HK-2 (cell line): ENCODE measurements around the gene DLX1.
"Not testable (repeated sequence)": the region's sequence is repeated elsewhere in the genome, so short reads cannot be mapped to it uniquely, and the experiment has no call there.

ENCODE experiments used
- DNase-seq: peaks from one replicate; pipeline ENCODE4 v3.0.0-alpha.2; 2018; ENCODE audit not compliant: unreplicated experiment

DLX1 gene

DNA sequence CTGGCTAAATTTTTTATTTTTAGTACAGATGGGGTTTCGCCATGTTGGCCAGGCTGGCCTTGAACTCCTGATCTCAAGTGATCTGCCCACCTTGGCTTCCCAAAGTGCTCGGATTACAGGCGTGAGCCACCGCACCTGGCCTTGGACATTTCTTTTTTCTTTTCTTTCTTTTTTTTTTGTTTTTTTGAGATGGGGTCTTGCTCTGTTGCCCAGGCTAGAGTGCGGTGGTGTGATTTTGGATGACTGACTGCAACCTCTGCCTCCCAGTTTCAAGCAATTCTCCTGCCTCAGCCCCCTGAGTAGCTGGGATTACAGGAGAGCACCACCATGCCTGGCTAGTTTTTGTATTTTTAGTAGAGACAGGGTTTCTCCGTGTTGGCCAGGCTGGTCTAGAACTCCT is 28.9 kb downstream of the DLX1 start:
- DNase-seq: not testable (repeated sequence)

DNA sequence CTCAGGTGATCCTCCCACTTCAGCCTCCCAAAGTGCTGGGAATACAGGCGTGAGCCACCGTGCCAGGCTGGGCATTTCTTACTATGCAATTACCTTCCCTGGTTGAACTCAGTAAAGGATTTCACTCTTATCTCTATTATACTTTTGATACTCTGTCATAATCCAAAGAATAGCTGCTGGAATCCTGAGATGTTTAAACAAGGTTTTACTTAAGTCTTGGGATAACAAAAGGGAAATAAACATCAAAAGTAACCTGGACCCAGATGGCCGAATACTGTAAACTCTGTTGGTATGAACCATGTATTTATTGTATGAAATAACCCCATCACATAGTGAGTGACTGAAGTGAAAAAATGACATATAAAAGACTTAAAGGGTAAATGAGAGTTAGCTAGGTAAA is 29.3 kb downstream of the DLX1 start:
- DNase-seq: no peak

DNA sequence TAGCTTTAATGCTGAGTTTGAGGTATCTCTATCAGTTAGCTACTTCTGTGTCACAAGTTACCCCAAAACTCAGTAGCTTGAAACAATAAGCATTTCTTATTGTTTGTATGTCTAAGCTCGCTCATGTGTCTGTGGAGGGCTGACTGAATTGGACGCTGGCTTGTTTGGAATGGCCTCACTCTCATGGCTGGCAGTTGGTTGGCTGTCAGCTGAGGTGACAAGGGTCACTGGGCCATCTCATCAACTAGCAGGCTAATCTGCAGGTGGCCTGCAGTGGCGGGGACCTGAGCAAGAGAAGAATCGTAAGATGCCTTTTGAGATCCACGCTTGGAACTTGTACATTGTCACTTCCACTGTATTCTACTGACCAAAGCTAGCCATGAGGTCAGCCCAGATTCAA is 30.8 kb downstream of the DLX1 start:
- no peak for DNase-seq

DNA sequence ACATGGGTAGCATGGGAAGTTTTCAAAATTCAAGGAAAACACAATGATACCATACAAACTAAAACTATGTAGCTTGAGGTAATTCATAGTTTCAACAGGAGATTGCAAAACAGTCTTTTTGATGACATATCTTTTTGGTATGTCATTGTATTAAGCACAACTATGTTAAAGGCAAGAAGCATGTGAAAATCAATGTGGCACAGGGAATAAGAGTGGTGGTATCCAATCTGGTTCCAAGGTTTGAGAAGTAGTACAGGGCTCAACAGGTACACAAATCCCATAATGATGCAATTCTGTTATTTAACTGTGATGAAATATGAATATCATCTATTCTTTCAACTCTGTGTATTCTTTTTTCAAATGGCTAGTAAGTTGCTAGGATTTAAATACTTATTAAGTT is 33.8 kb downstream of the DLX1 start:
- DNase-seq: no peak

DNA sequence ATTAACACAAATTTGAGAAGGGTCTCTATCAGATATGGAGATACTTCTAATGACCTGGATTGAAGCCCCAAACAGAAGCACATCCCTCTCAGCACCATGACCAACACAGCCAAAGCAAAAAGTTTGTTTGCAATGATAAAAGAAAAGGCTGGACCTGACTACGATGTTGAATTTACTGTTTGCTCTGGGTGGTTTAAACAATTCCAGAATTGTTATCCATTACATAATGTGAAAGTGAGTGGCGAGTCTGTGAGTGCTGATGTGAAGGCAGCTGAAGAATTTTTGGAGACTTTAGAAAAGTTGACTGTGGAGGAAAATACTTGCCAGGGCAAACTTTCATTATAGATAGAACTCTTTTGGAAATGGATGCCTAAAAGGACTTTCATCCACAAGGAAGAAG is 34.8 kb downstream of the DLX1 start:
- DNase-seq: no peak

DNA sequence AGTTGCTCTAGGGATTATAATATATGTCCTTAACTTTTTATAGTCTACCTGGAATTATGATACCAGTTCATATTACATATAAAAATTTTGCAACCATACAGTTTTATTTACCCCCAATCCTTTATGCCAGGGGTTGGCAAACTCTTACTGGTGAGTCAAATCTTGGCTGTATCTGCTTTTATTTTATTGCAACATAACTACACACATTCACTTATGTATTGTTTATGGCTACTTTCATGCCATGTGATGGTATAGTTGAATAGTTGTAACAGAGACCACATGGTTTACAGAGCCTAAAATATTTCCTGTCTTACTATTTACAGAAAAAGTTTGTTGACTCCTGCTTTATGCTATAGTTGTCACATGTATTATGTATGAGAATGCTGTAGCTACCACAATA is 43.2 kb downstream of the DLX1 start:
- DNase-seq: no peak

DNA sequence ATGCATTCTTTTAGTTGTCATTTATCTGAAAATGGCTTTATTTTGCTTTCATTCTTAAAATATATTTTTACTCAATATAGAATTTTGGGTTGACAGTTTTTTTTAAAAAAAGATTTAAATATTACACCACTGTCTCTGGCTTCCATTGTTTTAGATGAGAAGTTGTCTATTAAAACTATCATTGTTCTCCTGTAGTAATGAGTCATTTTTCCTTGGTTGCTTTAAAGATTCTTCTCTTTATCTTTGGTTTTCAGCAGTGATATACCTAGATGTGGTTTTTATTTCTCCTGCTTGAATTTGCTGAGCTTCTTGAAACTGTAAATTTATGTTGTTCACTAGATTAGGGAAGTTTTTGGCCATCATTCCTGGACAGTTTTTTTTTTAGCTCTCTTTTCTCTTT is 44.1 kb downstream of the DLX1 start:
- no peak for DNase-seq

DNA sequence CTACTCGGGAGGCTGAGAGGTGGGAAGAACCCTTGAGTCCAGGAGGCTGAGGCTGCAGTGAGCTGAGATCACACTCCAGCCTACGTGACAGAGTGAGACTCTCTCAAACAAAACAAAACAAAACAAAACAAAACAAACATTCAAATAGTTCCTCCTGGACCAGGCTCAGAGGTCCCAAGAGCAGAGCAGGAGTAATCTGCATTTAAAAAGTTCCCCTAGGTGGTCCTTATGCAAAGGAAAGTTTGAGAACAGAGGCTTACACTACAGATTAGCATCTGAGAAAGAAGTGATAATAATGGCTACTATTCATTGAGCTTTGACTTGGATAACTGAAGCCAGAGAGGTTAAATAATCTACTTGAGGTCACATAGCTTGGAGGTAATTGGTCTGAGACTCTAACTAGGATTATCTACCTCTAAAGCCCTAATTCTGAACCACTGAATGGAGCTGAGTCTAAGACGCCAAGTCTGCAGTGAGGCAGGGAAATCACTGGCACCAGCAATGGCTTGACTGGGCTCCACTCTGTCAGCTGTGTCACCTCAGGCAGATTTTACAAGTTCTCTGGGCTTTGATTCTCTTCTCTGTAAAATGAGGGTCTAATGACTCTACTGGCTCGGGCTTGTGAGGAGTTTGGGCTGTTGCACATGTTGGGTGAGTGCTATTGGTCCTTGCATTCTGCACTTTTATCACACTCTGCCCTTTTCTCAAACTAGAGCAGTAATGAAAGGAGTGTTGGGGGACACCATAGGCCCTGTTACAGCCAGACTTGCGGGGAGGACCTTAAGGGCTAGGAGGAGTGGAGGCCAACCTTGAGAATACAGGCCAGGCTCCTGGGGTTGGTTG is 46.6 kb downstream of the DLX1 start:
- no peak for DNase-seq

DNA sequence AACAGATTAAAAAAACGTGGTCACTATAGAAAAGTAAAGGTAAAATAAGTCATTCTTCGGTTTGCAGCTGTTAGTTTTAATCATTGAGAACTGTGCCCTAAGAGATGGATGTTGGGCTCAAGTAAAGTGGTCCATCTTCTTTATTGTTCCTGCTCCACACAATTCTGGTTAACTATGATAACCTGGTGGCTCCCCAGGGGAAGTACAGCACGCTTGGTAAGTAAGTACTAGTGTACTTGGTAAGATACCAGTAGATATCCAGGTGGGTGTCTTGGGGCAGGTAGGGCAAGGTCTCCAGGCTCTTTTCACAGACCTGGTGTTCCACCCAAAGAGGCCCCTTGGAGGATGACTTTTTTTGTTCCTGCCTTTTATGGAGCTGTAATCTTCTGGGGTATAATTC is 49.0 kb downstream of the DLX1 start:
- no peak for DNase-seq

DNA sequence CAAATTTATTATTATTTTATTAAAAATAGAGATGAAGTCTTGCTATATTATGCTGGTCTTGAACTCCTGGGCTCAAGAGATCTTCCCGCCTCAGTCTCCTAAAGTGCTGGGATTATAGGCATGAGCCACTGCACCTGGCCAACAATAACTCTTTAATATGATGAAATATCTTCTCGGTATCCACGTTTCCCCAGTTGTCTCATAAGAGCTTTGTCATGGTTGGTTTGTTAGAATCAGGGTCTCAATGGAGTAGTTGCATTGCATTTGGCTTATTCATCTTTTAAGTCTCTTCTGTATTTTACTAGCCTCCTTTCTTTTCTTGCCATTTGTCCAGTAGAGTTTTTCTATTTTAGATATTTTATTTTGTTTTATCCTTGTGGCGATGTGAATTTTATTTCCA is 50.1 kb downstream of the DLX1 start:
- no peak for DNase-seq

DNA sequence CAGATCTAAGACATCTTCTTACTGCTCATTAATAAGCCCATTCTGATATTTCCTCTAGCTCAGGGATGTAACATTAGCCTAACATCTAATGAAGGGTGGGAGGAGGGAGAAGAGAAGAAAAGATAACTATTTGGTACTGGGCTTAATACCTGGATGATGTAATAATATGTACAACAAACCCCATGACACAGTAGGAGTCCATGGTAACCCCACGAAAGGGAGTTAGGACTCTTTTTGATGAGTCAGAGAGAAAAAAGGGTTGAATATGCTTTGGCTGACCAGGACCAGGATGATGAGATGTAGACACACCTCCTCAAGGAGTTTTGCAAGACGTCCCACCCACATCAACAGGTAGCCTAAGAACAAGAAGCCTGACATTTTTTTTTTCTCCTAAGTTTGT is 51.8 kb downstream of the DLX1 start:
- DNase-seq: no peak

DNA sequence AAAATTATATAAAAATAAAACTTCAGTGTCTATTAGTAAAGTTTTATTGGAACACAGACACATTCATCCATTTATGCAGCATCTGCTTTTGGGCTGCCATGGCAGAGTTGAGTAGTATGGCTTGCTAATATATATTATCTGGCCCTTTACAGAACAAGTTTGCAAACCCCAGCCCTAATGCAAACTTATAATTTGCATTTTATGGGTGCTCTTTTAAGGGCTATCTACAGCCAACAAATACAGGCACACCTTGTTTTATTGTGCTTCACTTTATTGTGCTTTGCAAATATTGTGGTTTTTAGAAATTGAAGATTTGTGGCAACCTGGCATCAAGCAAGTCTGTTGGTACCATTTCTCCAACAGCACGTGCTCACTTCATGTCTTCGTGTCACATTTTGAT is 52.6 kb downstream of the DLX1 start:
- DNase-seq: no peak

DNA sequence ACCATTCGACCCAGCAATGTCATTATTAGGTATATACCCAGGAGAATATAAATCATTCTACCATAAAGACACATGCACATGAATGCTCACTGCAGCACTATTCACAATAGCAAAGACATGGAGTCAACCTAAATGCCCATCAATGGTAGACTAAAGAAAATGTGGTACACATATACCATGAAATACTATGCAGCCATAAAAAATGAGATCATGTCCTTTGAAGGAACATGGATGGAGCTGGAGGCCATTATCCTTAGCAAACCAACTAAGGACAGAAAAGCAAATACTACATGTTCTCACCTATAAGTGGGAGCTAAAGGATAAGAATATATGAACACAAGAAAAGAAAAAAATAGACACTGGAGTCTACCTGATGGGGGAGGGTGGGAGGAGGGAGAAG is 53.4 kb downstream of the DLX1 start:
- DNase-seq: not testable (repeated sequence)
